ENCODE data around the gene NPPA. TPM values are rescaled to one million over a fixed set of nuclear protein-coding genes. Genes with fewer than 3 reads are reported as not detected.

NPPA gene
- total RNA-seq, 3 donors from 2014 or later (not counting 1 experiment from before 2014, with no cell fraction given), result not detected

- no peaks in the 10 kb centered on the region for H3K9me3 Mint-ChIP-seq
- no peak for TF ChIP-seq CTCF (IDR thresholded peaks at IDR 0.05)
Observed at GRCh38 chr1:11869650-11870207, 22.1 kb upstream of the NPPA start.

GRCh38 chr1:11869104-11869503 lies 21.5 kb upstream of the NPPA start:
- intact Hi-C loops (cut with micrococcal nuclease), result no loop called here
- Histone ChIP-seq H3K27me3 (ENCODE audit: control insufficient read depth, insufficient read depth, low read length) (no peaks in the 10 kb centered on the region), H3K4me3 (ENCODE audit: low read length) (no peak overlapping the region), H3K4me1 (ENCODE audit: control insufficient read depth, insufficient read depth, low read length) (no peaks in the 10 kb centered on the region), H3K9me3 (ENCODE audit: control insufficient read depth, insufficient read depth, low read length) (no peaks in the 10 kb centered on the region), H3K27ac (ENCODE audit: low read length) (no peak overlapping the region), H3K36me3 (ENCODE audit: control insufficient read depth, insufficient read depth, low read length) (no peaks in the 10 kb centered on the region)
- TF ChIP-seq CTCF (IDR thresholded peaks at IDR 0.05), result no peak
- Mint-ChIP-seq H3K9me3 (no peaks in the 10 kb centered on the region), H3K36me3 (no peaks in the 10 kb centered on the region), H3K4me3 (no peak overlapping the region), H3K27ac (no peak overlapping the region), H3K4me1 (no peaks in the 10 kb centered on the region), H3K27me3 (ENCODE audit: low read depth in 2 of 2) (peaks cover 0 to 7% of the 10 kb centered on the region in 2 donors)
- DNase-seq, result no peak
- 96% methylated on average over 2 of the region's 3 CpGs for WGBS (ENCODE audit: insufficient coverage)
- ATAC-seq, result no peak

More at GRCh38 chr1:11869650-11870207, 22.1 kb upstream of the NPPA start:
- no peak overlapping the region for H3K4me3 Mint-ChIP-seq
- H3K27ac Mint-ChIP-seq, result no peak overlapping the region
- peaks cover 0 to 7% of the 10 kb centered on the region in 2 donors for H3K27me3 Mint-ChIP-seq (ENCODE audit: low read depth in 2 of 2)
- intact Hi-C loops (cut with micrococcal nuclease), result no loop called here
- DNase-seq (no peak), ATAC-seq (no peak)
- no peaks in the 10 kb centered on the region for H3K9me3 ChIP-seq (ENCODE audit: control insufficient read depth, insufficient read depth, low read length)
- no peaks in the 10 kb centered on the region for H3K36me3 ChIP-seq (ENCODE audit: control insufficient read depth, insufficient read depth, low read length)
- WGBS (ENCODE audit: insufficient coverage), result 86% methylated on average over 5 of the region's 5 CpGs
- no peaks in the 10 kb centered on the region for H3K4me1 ChIP-seq (ENCODE audit: control insufficient read depth, insufficient read depth, low read length)
- H3K27ac ChIP-seq (ENCODE audit: low read length), result no peak overlapping the region
- no peaks in the 10 kb centered on the region for H3K36me3 Mint-ChIP-seq
- H3K27me3 ChIP-seq (ENCODE audit: control insufficient read depth, insufficient read depth, low read length), result no peaks in the 10 kb centered on the region
- no peaks in the 10 kb centered on the region for H3K4me1 Mint-ChIP-seq
- no peak overlapping the region for H3K4me3 ChIP-seq (ENCODE audit: low read length)

DNA sequence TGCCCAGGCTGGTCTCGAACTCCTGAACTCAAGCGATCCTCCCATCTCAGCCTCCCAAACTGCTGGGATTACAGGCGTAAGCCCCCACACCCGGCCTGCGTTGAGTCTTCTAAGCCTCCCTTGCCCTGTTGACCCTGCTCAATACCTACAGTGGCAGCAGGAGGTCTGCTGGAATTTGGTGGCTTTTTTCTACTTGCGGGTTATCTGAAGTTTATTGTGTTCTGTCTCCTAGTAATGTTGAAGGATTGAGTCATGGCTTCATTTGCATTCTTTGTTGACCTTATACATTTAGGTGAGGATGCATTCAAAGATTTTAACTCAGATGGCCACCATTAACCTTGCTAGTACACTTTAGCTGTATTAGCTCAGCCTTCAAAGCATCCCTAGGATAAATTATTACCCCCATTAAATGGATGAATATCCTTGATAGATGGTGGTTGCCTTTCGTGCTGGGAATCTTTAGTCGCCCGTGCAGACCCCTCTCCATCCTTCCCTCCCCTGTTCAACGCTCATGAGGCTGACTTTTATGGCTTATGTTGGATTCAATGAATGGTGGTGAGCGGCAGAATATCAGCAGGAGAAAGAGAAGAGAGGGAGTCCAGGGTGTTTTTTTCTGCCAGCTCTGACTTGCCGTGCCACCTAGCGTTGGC lies 20.9 kb upstream of the NPPA start:
- Mint-ChIP-seq H3K4me3 (no peak overlapping the region), H3K36me3 (no peaks in the 10 kb centered on the region), H3K27me3 (ENCODE audit: low read depth in 2 of 2) (peaks cover 0 to 4% of the 10 kb centered on the region in 2 donors), H3K4me1 (no peaks in the 10 kb centered on the region), H3K27ac (no peak overlapping the region), H3K9me3 (no peaks in the 10 kb centered on the region)
- Histone ChIP-seq H3K4me1 (ENCODE audit: control insufficient read depth, insufficient read depth, low read length) (no peaks in the 10 kb centered on the region), H3K9me3 (ENCODE audit: control insufficient read depth, insufficient read depth, low read length) (no peaks in the 10 kb centered on the region), H3K4me3 (ENCODE audit: low read length) (no peak overlapping the region), H3K27me3 (ENCODE audit: control insufficient read depth, insufficient read depth, low read length) (no peaks in the 10 kb centered on the region), H3K27ac (ENCODE audit: low read length) (no peak overlapping the region), H3K36me3 (ENCODE audit: control insufficient read depth, insufficient read depth, low read length) (no peaks in the 10 kb centered on the region)
- DNase-seq (no peak), ATAC-seq (no peak)
- 86% methylated on average over 9 of the region's 13 CpGs for WGBS (ENCODE audit: insufficient coverage)
- no peak for TF ChIP-seq CTCF (IDR thresholded peaks at IDR 0.05)
- intact Hi-C loops (cut with micrococcal nuclease), result no loop called here

- H3K4me1 Mint-ChIP-seq, result no peaks in the 10 kb centered on the region
- peaks cover 24 to 34% of the 10 kb centered on the region in 2 donors for H3K27me3 Mint-ChIP-seq (ENCODE audit: low read depth in 2 of 2)
- Histone ChIP-seq H3K4me3 (ENCODE audit: low read length) (no peak overlapping the region), H3K36me3 (ENCODE audit: control insufficient read depth, insufficient read depth, low read length) (no peaks in the 10 kb centered on the region), H3K4me1 (ENCODE audit: control insufficient read depth, insufficient read depth, low read length) (no peaks in the 10 kb centered on the region), H3K27me3 (ENCODE audit: control insufficient read depth, insufficient read depth, low read length) (peaks cover 21% of the 10 kb centered on the region), H3K27ac (ENCODE audit: low read length) (no peak overlapping the region), H3K9me3 (ENCODE audit: control insufficient read depth, insufficient read depth, low read length) (no peaks in the 10 kb centered on the region)
- no peak for TF ChIP-seq CTCF (IDR thresholded peaks at IDR 0.05)
- intact Hi-C loops (cut with micrococcal nuclease), result no loop called here
- ATAC-seq (no peak), DNase-seq (no peak)
- no peaks in the 10 kb centered on the region for H3K9me3 Mint-ChIP-seq
- H3K36me3 Mint-ChIP-seq, result no peaks in the 10 kb centered on the region
- 23% methylated on average over 4 of the region's 6 CpGs for WGBS (ENCODE audit: insufficient coverage)
- no peak overlapping the region for H3K4me3 Mint-ChIP-seq
- no peak overlapping the region for H3K27ac Mint-ChIP-seq
Observed at GRCh38 chr1:11862890-11863289, 15.3 kb upstream of the NPPA start.

All from natural killer cell (primary cell).